Smooth muscle cell (in vitro differentiated cells): ENCODE data around the gene PTGS1. TPM values are rescaled to one million over a fixed set of nuclear protein-coding genes. Genes with fewer than 3 reads are reported as not detected.

ENCODE experiments used
- DNase-seq: peaks from one replicate; lab custom pipeline; 2025; ENCODE audit not compliant: unreplicated experiment; lab: John Stamatoyannopoulos, UW
- H2AFZ ChIP-seq: fragments of 200-600 bp; sonication (generic); 2 replicates; pipeline ENCODE4 v1.6.0; 2016; ENCODE audit warnings: antibody characterized with exemption, low read depth, mild to moderate bottlenecking
- H3F3A ChIP-seq: fragments of 200-600 bp; sonication (generic); 2 replicates; pipeline ENCODE4 v1.6.0; 2017; ENCODE audit warnings: antibody characterized with exemption, low read depth
- H3K27ac ChIP-seq: fragments of 200-600 bp; sonication (generic); 2 replicates; pipeline ENCODE4 v1.5.1; 2016; ENCODE audit warnings: low read depth, mild to moderate bottlenecking
- H3K27me3 ChIP-seq: fragments of 200-600 bp; sonication (generic); 2 replicates; pipeline ENCODE4 v1.6.1; 2016; ENCODE audit warnings: low read depth, mild to moderate bottlenecking
- H3K36me3 ChIP-seq: fragments of 200-600 bp; sonication (generic); 2 replicates; pipeline ENCODE4 v1.5.1; 2016; ENCODE audit warnings: low read depth
- H3K4me1 ChIP-seq: fragments of 200-600 bp; sonication (generic); 2 replicates; pipeline ENCODE4 v1.5.1; 2016; ENCODE audit warnings: low read depth
- H3K4me2 ChIP-seq: fragments of 200-600 bp; sonication (generic); 2 replicates; pipeline ENCODE4 v1.6.0; 2016; ENCODE audit warnings: mild to moderate bottlenecking
- H3K4me3 ChIP-seq: fragments of 200-600 bp; sonication (generic); 2 replicates; pipeline ENCODE4 v1.5.1; 2016; ENCODE audit warnings: mild to moderate bottlenecking
- H3K79me2 ChIP-seq: fragments of 200-600 bp; sonication (generic); 2 replicates; pipeline ENCODE4 v1.6.0; 2016; ENCODE audit warnings: low read depth, mild to moderate bottlenecking
- H3K9ac ChIP-seq: fragments of 200-600 bp; sonication (generic); 2 replicates; pipeline ENCODE4 v1.6.0; 2016; ENCODE audit warnings: low read depth
- H3K9me3 ChIP-seq: fragments of 200-600 bp; sonication (generic); replicated peaks from 2 replicates; pipeline ENCODE4 v1.5.1; 2016; ENCODE audit warnings: low read depth
- H4K20me1 ChIP-seq: fragments of 200-600 bp; sonication (generic); 2 replicates; pipeline ENCODE4 v1.6.0; 2016; ENCODE audit warnings: low read depth
- CTCF ChIP-seq: fragments of 200-600 bp; sonication (generic); IDR thresholded peaks from 2 replicates; pipeline ENCODE4 v1.5.1; 2017; ENCODE audit warnings: borderline replicate concordance, mild to moderate bottlenecking, antibody characterized with exemption; ENCODE audit not compliant: insufficient read depth, poor library complexity, severe bottlenecking
- WGBS: methylation state at CpG from one replicate; pipeline ENCODE4 v1.1.7; 2016; ENCODE audit warnings: low lambda C conversion rate; 5-methylcytosine and 5-hydroxymethylcytosine counted together
- polyA plus RNA-seq: library from polyadenylated mRNA; unstranded; fragments of >200 nt; fragmentation: Nextera tagmentation; extraction: Ambion mirVana; gene quantifications from 2 replicates; pipeline ENCODE4 v1.2.1, GENCODE V29; 2016
- total RNA-seq: library from RNA; depleted of rRNA; stranded (reverse); fragments of >200 nt; gene quantifications from 2 replicates; pipeline ENCODE4 v1.2.3, GENCODE V29; 2014

Gene PTGS1
- total and polyA plus RNA-seq, 2 experiments from 2014 or later, result 0.06 to 2.3 TPM

DNA sequence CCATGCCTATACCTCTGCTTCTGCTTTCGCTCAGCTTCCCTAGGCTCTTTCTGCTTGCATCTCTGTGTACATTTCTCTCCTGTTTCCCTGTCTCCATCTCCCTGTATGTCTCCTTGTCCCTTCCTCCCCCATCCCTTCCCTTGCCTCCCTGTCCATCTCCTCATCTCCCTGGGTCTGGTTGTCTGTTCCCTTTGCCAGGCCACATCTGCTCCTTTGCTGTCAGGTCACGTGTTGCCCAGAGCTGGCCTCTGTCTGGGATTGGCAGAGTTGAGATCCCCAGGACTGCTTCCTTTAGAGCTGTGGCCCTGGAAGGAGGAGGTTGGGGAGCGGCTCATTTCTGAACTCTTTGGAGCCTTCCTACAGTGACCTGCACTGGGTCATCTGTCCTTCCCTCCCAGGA lies 31.8 kb upstream of the PTGS1 start:
- Histone ChIP-seq H3K27me3 (peaks cover 28% of the 10 kb centered on the region), H3K27ac (no peak overlapping the region), H3K9me3 (no peaks in the 10 kb centered on the region), H3K4me2 (no peak overlapping the region), H3K4me1 (peaks cover 19% of the 10 kb centered on the region), H4K20me1 (no peaks in the 10 kb centered on the region), H3K36me3 (no peaks in the 10 kb centered on the region), H3F3A (no peaks in the 10 kb centered on the region), H3K79me2 (no peaks in the 10 kb centered on the region), H3K9ac (no peak overlapping the region), H3K4me3 (no peak overlapping the region), H2AFZ (no peak overlapping the region)
- 93% methylated on average over 3 of the region's 3 CpGs for WGBS
- no peak for DNase-seq
- no peak for TF ChIP-seq CTCF

GRCh38 chr9:122339579-122339978 lies 31.2 kb upstream of the PTGS1 start:
- WGBS, result 70% methylated on average over 5 of the region's 5 CpGs

DNA sequence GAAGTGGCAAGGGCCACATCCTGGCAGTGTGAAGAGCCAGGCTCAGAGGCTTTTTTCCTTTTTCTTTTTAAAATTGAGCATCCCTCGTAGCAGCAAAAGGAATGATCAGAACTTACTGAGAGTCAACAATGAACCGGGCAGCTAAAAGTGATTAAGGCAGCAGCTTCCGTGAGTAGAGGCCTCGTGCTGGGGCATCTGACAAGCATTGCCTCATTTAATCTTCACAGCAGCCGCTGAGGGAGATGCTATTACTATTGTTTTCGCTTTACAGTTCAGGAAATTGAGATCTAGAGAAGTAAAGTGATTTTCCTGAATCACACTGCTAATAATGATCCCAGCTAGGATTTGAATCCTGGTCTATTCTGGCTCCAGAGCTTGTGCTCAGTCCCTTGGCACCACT lies 30.7 kb upstream of the PTGS1 start:
- peaks cover 19% of the 10 kb centered on the region for H3K4me1 ChIP-seq
- no peak overlapping the region for H2AFZ ChIP-seq
- H3K9ac ChIP-seq, result no peak overlapping the region
- no peaks in the 10 kb centered on the region for H3K9me3 ChIP-seq
- H3F3A ChIP-seq, result no peaks in the 10 kb centered on the region
- no peaks in the 10 kb centered on the region for H3K79me2 ChIP-seq
- DNase-seq, result no peak
- WGBS, result 85% methylated on average over 6 of the region's 6 CpGs
- H3K27ac ChIP-seq, result no peak overlapping the region
- no peak for TF ChIP-seq CTCF
- no peaks in the 10 kb centered on the region for H4K20me1 ChIP-seq
- H3K4me3 ChIP-seq, result no peak overlapping the region
- no peaks in the 10 kb centered on the region for H3K36me3 ChIP-seq
- H3K4me2 ChIP-seq, result no peak overlapping the region
- peaks cover 28% of the 10 kb centered on the region for H3K27me3 ChIP-seq

More at GRCh38 chr9:122339579-122339978, 31.2 kb upstream of the PTGS1 start:
- H3K27me3 ChIP-seq, result peaks cover 28% of the 10 kb centered on the region
- no peaks in the 10 kb centered on the region for H3K9me3 ChIP-seq
- no peak for DNase-seq
- H4K20me1 ChIP-seq, result no peaks in the 10 kb centered on the region
- peaks cover 19% of the 10 kb centered on the region for H3K4me1 ChIP-seq
- no peak overlapping the region for H3K9ac ChIP-seq
- no peaks in the 10 kb centered on the region for H3K79me2 ChIP-seq
- no peak for TF ChIP-seq CTCF
- H3K4me3 ChIP-seq, result no peak overlapping the region
- H3K4me2 ChIP-seq, result no peak overlapping the region
- no peak overlapping the region for H3K27ac ChIP-seq
- no peaks in the 10 kb centered on the region for H3K36me3 ChIP-seq
- H3F3A ChIP-seq, result no peaks in the 10 kb centered on the region
- no peak overlapping the region for H2AFZ ChIP-seq

- H3F3A ChIP-seq, result no peaks in the 10 kb centered on the region
- peaks cover 19% of the 10 kb centered on the region for H3K27me3 ChIP-seq
- H3K27ac ChIP-seq, result no peak overlapping the region
- no peaks in the 10 kb centered on the region for H3K79me2 ChIP-seq
- H3K9me3 ChIP-seq, result no peaks in the 10 kb centered on the region
- H3K4me3 ChIP-seq, result no peak overlapping the region
- H2AFZ ChIP-seq, result no peak overlapping the region
- no peak for TF ChIP-seq CTCF
- no peaks in the 10 kb centered on the region for H4K20me1 ChIP-seq
- no peaks in the 10 kb centered on the region for H3K36me3 ChIP-seq
- no peak overlapping the region for H3K4me2 ChIP-seq
- H3K9ac ChIP-seq, result no peak overlapping the region
- no peak for DNase-seq
- WGBS, result 74% methylated on average over 15 of the region's 15 CpGs
- peaks cover 12% of the 10 kb centered on the region for H3K4me1 ChIP-seq
These were observed 28.3 kb upstream of the PTGS1 start for GRCh38 chr9:122342323-122343050.
